ENCODE results near the gene FAM177A1.

FAM177A1 gene

DNA sequence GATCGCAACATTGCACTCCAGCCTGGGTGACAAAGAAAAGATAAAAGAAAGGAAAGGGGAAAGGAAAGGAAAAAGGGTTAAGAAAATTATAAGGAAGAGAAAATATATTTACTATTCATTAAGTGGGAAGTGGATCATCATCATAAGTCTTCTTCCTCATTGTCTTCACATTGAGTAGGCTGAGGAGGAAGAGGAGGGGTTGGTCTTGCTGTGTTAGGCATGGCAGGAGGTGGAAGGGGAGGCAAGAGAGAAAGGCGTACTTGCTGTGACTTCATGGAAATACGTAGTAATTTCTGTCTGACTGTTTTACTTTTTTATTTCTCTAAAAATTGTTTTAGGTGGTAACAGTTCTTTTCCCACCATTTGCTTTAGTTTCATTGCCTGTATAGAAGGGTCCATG, 26.2 kb downstream of the FAM177A1 start:
- Histone ChIP-seq H3K9me3 (replicated peaks in 1 of 2; ENCODE audit: control insufficient read depth in 2 of 2, insufficient read depth in 1 of 2, low read depth in 1 of 2, low read length in 2 of 2) (no peaks in the 10 kb centered on the region), H3K27me3 (ENCODE audit: control insufficient read depth in 3 of 3, insufficient read depth in 3 of 3, low read depth in 1 of 3, low read length in 3 of 3) (no peaks in the 10 kb centered on the region), H4K91ac (ENCODE audit: low read depth, low read length, poor library complexity) (no peak overlapping the region), H2BK5ac (ENCODE audit: low read length) (no peak overlapping the region), H4K8ac (ENCODE audit: low read depth, low read length) (no peak overlapping the region), H2BK15ac (ENCODE audit: low read length) (no peak overlapping the region), H3K36me3 (replicated peaks in 1 of 2; ENCODE audit: control insufficient read depth in 2 of 2, insufficient read depth in 2 of 2, low read length in 2 of 2) (peaks cover 3 to 27% of the 10 kb centered on the region in 2 donors), H3K27ac (replicated peaks; ENCODE audit: low read length) (no peak overlapping the region), H3K18ac (ENCODE audit: low read length) (no peak overlapping the region), H2BK120ac (ENCODE audit: low read depth, low read length) (no peak overlapping the region), H3K9ac (ENCODE audit: low read depth, low read length, poor library complexity) (no peak overlapping the region), H3K4ac (ENCODE audit: low read length) (no peak overlapping the region), H3K4me1 (ENCODE audit: control insufficient read depth in 2 of 2, insufficient read depth in 1 of 2, low read depth in 1 of 2, low read length in 2 of 2) (no peaks in the 10 kb centered on the region), H2AK5ac (ENCODE audit: low read depth, low read length) (no peak overlapping the region), H3K14ac (ENCODE audit: low read length) (no peak overlapping the region), H3K79me1 (ENCODE audit: low read depth, low read length) (no peaks in the 10 kb centered on the region), H3K23ac (ENCODE audit: low read depth, low read length, poor library complexity) (no peak overlapping the region), H2BK12ac (ENCODE audit: low read length) (no peak overlapping the region), H3K4me2 (ENCODE audit: insufficient read depth, low read length, poor library complexity, severe bottlenecking) (no peak overlapping the region), H3K4me3 (ENCODE audit: low read length in 2 of 2) (no peak overlapping the region), H2AFZ (ENCODE audit: low read length) (no peak overlapping the region)
- no peak for DNase-seq (ENCODE audit: low spot score)
- WGBS, 2 donors (ENCODE audit: extremely low coverage in 2 of 2, insufficient read length in 2 of 2, insufficient replicate concordance in 1 of 2): no CpG with 5 or more reads among the region's 3 CpGs

DNA sequence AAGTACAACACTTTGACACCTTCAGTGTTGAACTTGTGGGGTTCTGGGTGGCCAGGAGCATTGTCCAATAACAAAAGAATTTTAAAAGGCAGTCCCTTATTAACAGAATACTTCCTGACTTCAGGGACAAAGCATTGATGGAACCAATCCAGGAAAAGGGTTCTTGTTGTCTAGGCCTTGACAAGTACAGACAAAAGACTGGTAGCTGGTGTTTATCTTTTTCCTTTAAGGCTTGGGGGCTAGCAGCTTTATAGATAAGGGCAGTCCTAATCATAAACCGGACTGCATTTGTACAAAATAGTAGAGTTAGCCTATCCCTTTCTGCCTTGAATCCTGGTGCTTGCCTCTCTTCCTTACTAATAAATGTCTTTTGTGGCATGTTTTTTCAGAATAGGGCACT, 27.4 kb downstream of the FAM177A1 start:
- H3K4me3 ChIP-seq (ENCODE audit: low read length in 2 of 2): no peak overlapping the region
- no peak overlapping the region for H4K8ac ChIP-seq (ENCODE audit: low read depth, low read length)
- no peak overlapping the region for H2AFZ ChIP-seq (ENCODE audit: low read length)
- DNase-seq (ENCODE audit: low spot score): no peak
- no peak overlapping the region for H3K9ac ChIP-seq (ENCODE audit: low read depth, low read length, poor library complexity)
- no peak overlapping the region for H3K27ac ChIP-seq (replicated peaks; ENCODE audit: low read length)
- no peaks in the 10 kb centered on the region for H3K79me1 ChIP-seq (ENCODE audit: low read depth, low read length)
- no peak overlapping the region for H2BK12ac ChIP-seq (ENCODE audit: low read length)
- H3K4me2 ChIP-seq (ENCODE audit: insufficient read depth, low read length, poor library complexity, severe bottlenecking): no peak overlapping the region
- no CpG with 5 or more reads among the region's 1 CpG for WGBS, 2 donors (ENCODE audit: extremely low coverage in 2 of 2, insufficient read length in 2 of 2, insufficient replicate concordance in 1 of 2)
- H3K14ac ChIP-seq (ENCODE audit: low read length): no peak overlapping the region
- H4K91ac ChIP-seq (ENCODE audit: low read depth, low read length, poor library complexity): no peak overlapping the region
- H3K4ac ChIP-seq (ENCODE audit: low read length): no peak overlapping the region
- H3K18ac ChIP-seq (ENCODE audit: low read length): no peak overlapping the region
- no peaks in the 10 kb centered on the region for H3K4me1 ChIP-seq (ENCODE audit: control insufficient read depth in 2 of 2, insufficient read depth in 1 of 2, low read depth in 1 of 2, low read length in 2 of 2)
- H3K23ac ChIP-seq (ENCODE audit: low read depth, low read length, poor library complexity): no peak overlapping the region
- no peak overlapping the region for H2AK5ac ChIP-seq (ENCODE audit: low read depth, low read length)
- no peak overlapping the region for H2BK120ac ChIP-seq (ENCODE audit: low read depth, low read length)
- no peaks in the 10 kb centered on the region for H3K9me3 ChIP-seq (replicated peaks in 1 of 2; ENCODE audit: control insufficient read depth in 2 of 2, insufficient read depth in 1 of 2, low read depth in 1 of 2, low read length in 2 of 2)
- no peak overlapping the region for H2BK5ac ChIP-seq (ENCODE audit: low read length)
- H2BK15ac ChIP-seq (ENCODE audit: low read length): no peak overlapping the region
- H3K27me3 ChIP-seq (ENCODE audit: control insufficient read depth in 3 of 3, insufficient read depth in 3 of 3, low read depth in 1 of 3, low read length in 3 of 3): no peaks in the 10 kb centered on the region
- peaks cover 6 to 25% of the 10 kb centered on the region in 2 donors for H3K36me3 ChIP-seq (replicated peaks in 1 of 2; ENCODE audit: control insufficient read depth in 2 of 2, insufficient read depth in 2 of 2, low read length in 2 of 2)

DNA sequence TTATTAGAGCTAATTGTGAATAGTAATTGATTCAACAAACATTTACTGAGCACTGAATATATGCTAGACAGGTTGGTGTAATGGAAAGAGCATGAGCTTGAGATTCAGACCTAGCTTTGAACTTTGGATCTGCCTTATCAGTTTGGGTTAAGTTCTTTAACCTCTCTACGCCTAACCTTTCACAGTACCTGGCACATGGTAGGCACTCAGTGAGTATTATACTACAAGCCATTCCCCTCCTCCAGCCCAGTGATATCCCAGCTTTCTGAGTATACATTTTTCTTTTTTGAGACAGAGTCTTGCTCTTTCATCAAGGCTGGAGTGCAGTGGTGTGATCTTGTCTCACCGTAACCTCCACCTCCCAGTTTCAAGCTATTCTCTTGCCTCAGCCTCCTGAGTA, 32.0 kb downstream of the FAM177A1 start:
- H2BK120ac ChIP-seq (ENCODE audit: low read depth, low read length): no peak overlapping the region
- H3K14ac ChIP-seq (ENCODE audit: low read length): no peak overlapping the region
- no peak overlapping the region for H3K27ac ChIP-seq (replicated peaks; ENCODE audit: low read length)
- no peak overlapping the region for H3K4me3 ChIP-seq (ENCODE audit: low read length in 2 of 2)
- no peak overlapping the region for H2BK12ac ChIP-seq (ENCODE audit: low read length)
- H3K18ac ChIP-seq (ENCODE audit: low read length): no peak overlapping the region
- no peak overlapping the region for H3K23ac ChIP-seq (ENCODE audit: low read depth, low read length, poor library complexity)
- no peak overlapping the region for H2AFZ ChIP-seq (ENCODE audit: low read length)
- H3K79me1 ChIP-seq (ENCODE audit: low read depth, low read length): no peaks in the 10 kb centered on the region
- no peaks in the 10 kb centered on the region for H3K4me1 ChIP-seq (ENCODE audit: control insufficient read depth in 2 of 2, insufficient read depth in 1 of 2, low read depth in 1 of 2, low read length in 2 of 2)
- H3K4me2 ChIP-seq (ENCODE audit: insufficient read depth, low read length, poor library complexity, severe bottlenecking): no peak overlapping the region
- H4K8ac ChIP-seq (ENCODE audit: low read depth, low read length): no peak overlapping the region
- no peak overlapping the region for H4K91ac ChIP-seq (ENCODE audit: low read depth, low read length, poor library complexity)
- no peak overlapping the region for H2BK15ac ChIP-seq (ENCODE audit: low read length)
- no peak overlapping the region for H2BK5ac ChIP-seq (ENCODE audit: low read length)
- peaks cover 2 to 60% of the 10 kb centered on the region in 2 donors for H3K36me3 ChIP-seq (replicated peaks in 1 of 2; ENCODE audit: control insufficient read depth in 2 of 2, insufficient read depth in 2 of 2, low read length in 2 of 2)
- H2AK5ac ChIP-seq (ENCODE audit: low read depth, low read length): no peak overlapping the region
- no peak overlapping the region for H3K4ac ChIP-seq (ENCODE audit: low read length)
- H3K9ac ChIP-seq (ENCODE audit: low read depth, low read length, poor library complexity): no peak overlapping the region
- H3K27me3 ChIP-seq (ENCODE audit: control insufficient read depth in 3 of 3, insufficient read depth in 3 of 3, low read depth in 1 of 3, low read length in 3 of 3): no peaks in the 10 kb centered on the region
- no peaks in the 10 kb centered on the region for H3K9me3 ChIP-seq (replicated peaks in 1 of 2; ENCODE audit: control insufficient read depth in 2 of 2, insufficient read depth in 1 of 2, low read depth in 1 of 2, low read length in 2 of 2)
- WGBS, 2 donors (ENCODE audit: extremely low coverage in 2 of 2, insufficient read length in 2 of 2, insufficient replicate concordance in 1 of 2): no CpG with 5 or more reads among the region's 2 CpGs
- no peak for DNase-seq (ENCODE audit: low spot score)

DNA sequence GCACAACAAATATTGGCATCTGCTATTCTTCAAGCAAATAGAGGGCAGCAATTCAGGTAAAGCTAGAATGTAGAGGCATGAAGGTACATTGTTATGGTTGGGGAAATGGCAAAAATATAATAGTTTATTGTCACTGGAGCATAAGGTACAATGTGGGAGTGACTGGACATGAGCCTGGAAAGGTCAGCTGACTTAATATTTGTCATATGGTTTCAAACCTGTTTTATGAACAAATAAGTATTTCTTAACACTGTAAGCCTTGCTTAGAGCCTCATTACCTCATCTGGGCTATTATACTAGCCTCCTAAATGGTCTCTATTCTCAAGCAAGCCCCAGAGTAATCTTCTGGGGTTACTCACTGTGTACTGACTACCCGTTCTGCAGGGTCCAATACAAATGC, 33.7 kb downstream of the FAM177A1 start:
- no peak overlapping the region for H2AFZ ChIP-seq (ENCODE audit: low read length)
- no peak overlapping the region for H2AK5ac ChIP-seq (ENCODE audit: low read depth, low read length)
- H3K4me1 ChIP-seq (ENCODE audit: control insufficient read depth in 2 of 2, insufficient read depth in 1 of 2, low read depth in 1 of 2, low read length in 2 of 2): no peaks in the 10 kb centered on the region
- no peaks in the 10 kb centered on the region for H3K27me3 ChIP-seq (ENCODE audit: control insufficient read depth in 3 of 3, insufficient read depth in 3 of 3, low read depth in 1 of 3, low read length in 3 of 3)
- H3K79me1 ChIP-seq (ENCODE audit: low read depth, low read length): no peaks in the 10 kb centered on the region
- H2BK5ac ChIP-seq (ENCODE audit: low read length): no peak overlapping the region
- H3K9me3 ChIP-seq (replicated peaks in 1 of 2; ENCODE audit: control insufficient read depth in 2 of 2, insufficient read depth in 1 of 2, low read depth in 1 of 2, low read length in 2 of 2): no peaks in the 10 kb centered on the region
- no peak overlapping the region for H3K4me2 ChIP-seq (ENCODE audit: insufficient read depth, low read length, poor library complexity, severe bottlenecking)
- H4K8ac ChIP-seq (ENCODE audit: low read depth, low read length): no peak overlapping the region
- H3K36me3 ChIP-seq (replicated peaks in 1 of 2; ENCODE audit: control insufficient read depth in 2 of 2, insufficient read depth in 2 of 2, low read length in 2 of 2): peaks cover 2 to 72% of the 10 kb centered on the region in 2 donors
- H3K9ac ChIP-seq (ENCODE audit: low read depth, low read length, poor library complexity): no peak overlapping the region
- H4K91ac ChIP-seq (ENCODE audit: low read depth, low read length, poor library complexity): no peak overlapping the region
- no peak for DNase-seq (ENCODE audit: low spot score)
- no peak overlapping the region for H3K23ac ChIP-seq (ENCODE audit: low read depth, low read length, poor library complexity)
- no peak overlapping the region for H3K4me3 ChIP-seq (ENCODE audit: low read length in 2 of 2)
- H2BK120ac ChIP-seq (ENCODE audit: low read depth, low read length): no peak overlapping the region
- no peak overlapping the region for H2BK12ac ChIP-seq (ENCODE audit: low read length)
- H3K18ac ChIP-seq (ENCODE audit: low read length): no peak overlapping the region
- H3K14ac ChIP-seq (ENCODE audit: low read length): no peak overlapping the region
- WGBS, 2 donors (ENCODE audit: extremely low coverage in 2 of 2, insufficient read length in 2 of 2, insufficient replicate concordance in 1 of 2): no CpG with 5 or more reads among the region's 1 CpG
- H2BK15ac ChIP-seq (ENCODE audit: low read length): no peak overlapping the region
- no peak overlapping the region for H3K4ac ChIP-seq (ENCODE audit: low read length)
- H3K27ac ChIP-seq (replicated peaks; ENCODE audit: low read length): no peak overlapping the region
